Body of pancreas (tissue), 4 donors: ENCODE data around the gene PCNX1. TPM values are rescaled to one million over a fixed set of nuclear protein-coding genes. Genes with fewer than 3 reads are reported as not detected.

Experiments used
- ATAC-seq: fragments of 150-250 bp; one replicate; pipeline ENCODE4 v1.9.1; 2016
- DNase-seq, 4 donors: peaks; one replicate each; pipeline ENCODE4 v3.0.0-alpha.2; 2019
- H3K27ac ChIP-seq, 4 donors: fragments of 200-600 bp; sonication (generic); 1 replicate in 3 of 4; 2 replicates in 1 of 4; pipeline versions ENCODE4 v1.5.1 to v1.6.1; 2016 to 2019; ENCODE audit warnings: mild to moderate bottlenecking in 1 of 4, mixed read lengths in 1 of 4, moderate library complexity in 1 of 4
- H3K27me3 ChIP-seq, 2 donors: fragments of 200-600 bp; sonication (generic); one replicate each; pipeline ENCODE4 v1.6.0; 2016; ENCODE audit warnings: mild to moderate bottlenecking in 1 of 2
- H3K36me3 ChIP-seq, 2 donors: fragments of 200-600 bp; sonication (generic); replicated peaks in 1 of 2; 2 replicates each; pipeline ENCODE4 v1.5.1; 2016; ENCODE audit warnings: low read depth in 2 of 2; ENCODE audit not compliant: insufficient read depth in 1 of 2
- H3K4me1 ChIP-seq: fragments of 200-600 bp; sonication (generic); one replicate; pipeline ENCODE4 v1.6.0; 2016
- H3K4me3 ChIP-seq, 2 donors: fragments of 200-600 bp; sonication (generic); 1 replicate in 1 of 2; 2 replicates in 1 of 2; pipeline ENCODE4 v1.5.1; 2016 to 2019
- H3K9me3 ChIP-seq, 3 donors: fragments of 200-600 bp; sonication (generic); 1 replicate in 2 of 3; 2 replicates in 1 of 3; pipeline ENCODE4 v1.5.1; 2016
- POLR2A ChIP-seq, 3 donors: fragments of 450-650 bp; IDR thresholded peaks; one replicate each; pipeline ENCODE4 v1.6.1; 2016; ENCODE audit warnings: antibody characterized with exemption in 3 of 3, mild to moderate bottlenecking in 2 of 3
- WGBS, 2 donors: methylation state at CpG; one replicate each; pipeline ENCODE4 v1.1.5; 2017; 5-methylcytosine and 5-hydroxymethylcytosine counted together
- intact Hi-C: fragments of 100-400 bp; cut with DNase I; formaldehyde crosslinking; loops from one replicate; pipeline ENCODE4 v1.15.1; 2023
- total RNA-seq, 2 donors: library from RNA; depleted of rRNA; stranded (reverse); fragments of >200 nt; gene quantifications; one replicate each; pipeline ENCODE4 v1.1.0, GENCODE V29; 2016
- TF ChIP-seq, protein P1 (sequence below), 7 experiments: fragments of 450-650 bp in 4 of 7; fragments of 200-600 bp in 3 of 7; sonication (generic) in 3 of 7; IDR thresholded peaks; one replicate each; pipeline ENCODE4 v1.5.1; 2016 to 2019; ENCODE audit warnings: antibody characterized with exemption in 7 of 7

Gene PCNX1
- total RNA-seq, 2 donors from 2014 or later: 25.4 to 94.3 TPM

DNA sequence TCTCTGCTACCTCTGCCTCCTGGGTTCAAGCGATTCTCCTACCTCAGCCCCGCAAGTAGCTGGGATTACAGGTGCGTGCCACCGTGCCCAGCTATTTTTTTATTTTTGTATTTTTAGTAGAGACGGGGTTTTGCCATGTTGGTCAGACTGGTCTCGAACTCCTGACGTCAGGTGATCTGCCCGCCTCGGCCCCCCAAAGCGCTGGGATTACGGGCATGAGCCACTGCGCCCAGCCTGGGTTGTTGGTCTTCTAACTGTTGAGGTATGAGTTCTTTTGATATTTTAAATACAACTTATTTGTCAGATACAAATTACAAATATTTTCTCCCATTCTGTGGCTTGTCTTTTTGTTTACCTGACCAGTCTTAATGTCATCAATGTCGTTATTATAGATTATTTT, 95.9 kb downstream of the PCNX1 start:
- Histone ChIP-seq H3K27me3 (no peaks in the 10 kb centered on the region), H3K4me3 (no peak overlapping the region), H3K36me3 (no peaks in the 10 kb centered on the region), H3K4me1 (peaks cover 5% of the 10 kb centered on the region), H3K9me3 (no peaks in the 10 kb centered on the region), H3K27ac (no peak overlapping the region)
- TF ChIP-seq, protein P1, sequence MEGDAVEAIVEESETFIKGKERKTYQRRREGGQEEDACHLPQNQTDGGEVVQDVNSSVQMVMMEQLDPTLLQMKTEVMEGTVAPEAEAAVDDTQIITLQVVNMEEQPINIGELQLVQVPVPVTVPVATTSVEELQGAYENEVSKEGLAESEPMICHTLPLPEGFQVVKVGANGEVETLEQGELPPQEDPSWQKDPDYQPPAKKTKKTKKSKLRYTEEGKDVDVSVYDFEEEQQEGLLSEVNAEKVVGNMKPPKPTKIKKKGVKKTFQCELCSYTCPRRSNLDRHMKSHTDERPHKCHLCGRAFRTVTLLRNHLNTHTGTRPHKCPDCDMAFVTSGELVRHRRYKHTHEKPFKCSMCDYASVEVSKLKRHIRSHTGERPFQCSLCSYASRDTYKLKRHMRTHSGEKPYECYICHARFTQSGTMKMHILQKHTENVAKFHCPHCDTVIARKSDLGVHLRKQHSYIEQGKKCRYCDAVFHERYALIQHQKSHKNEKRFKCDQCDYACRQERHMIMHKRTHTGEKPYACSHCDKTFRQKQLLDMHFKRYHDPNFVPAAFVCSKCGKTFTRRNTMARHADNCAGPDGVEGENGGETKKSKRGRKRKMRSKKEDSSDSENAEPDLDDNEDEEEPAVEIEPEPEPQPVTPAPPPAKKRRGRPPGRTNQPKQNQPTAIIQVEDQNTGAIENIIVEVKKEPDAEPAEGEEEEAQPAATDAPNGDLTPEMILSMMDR (IDR thresholded peaks at IDR 0.05): no peak
- no peak for TF ChIP-seq POLR2A (IDR thresholded peaks at IDR 0.05)
- 85 to 94% methylated on average over 12 to 13 of the region's 13 CpGs for WGBS, 2 donors
- DNase-seq: no peak
- intact Hi-C loops: no loop called here
- no peak for ATAC-seq

DNA sequence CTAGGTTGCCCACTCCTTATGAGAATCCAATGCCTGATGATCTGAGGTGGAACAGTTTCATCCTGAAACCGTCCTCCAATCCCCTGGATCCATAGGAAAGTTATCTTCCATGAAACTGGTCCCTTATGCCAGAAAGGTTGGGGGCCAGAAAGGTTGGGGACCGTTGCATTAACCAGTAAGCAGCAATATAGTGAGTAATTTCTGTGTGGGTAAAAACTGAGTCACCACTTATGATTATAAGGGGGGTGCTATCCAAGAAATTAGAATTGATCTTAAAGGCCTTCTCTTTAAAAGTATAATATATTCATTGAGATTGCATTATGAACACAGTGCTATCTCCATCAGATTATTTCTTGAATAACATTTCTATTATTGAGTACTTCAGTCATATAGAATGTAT, 97.2 kb downstream of the PCNX1 start:
- WGBS, 2 donors: 94 to 100% methylated on average over 2 of the region's 2 CpGs
- no peak overlapping the region for H3K27ac ChIP-seq
- no peaks in the 10 kb centered on the region for H3K36me3 ChIP-seq
- intact Hi-C loops: no loop called here
- no peaks in the 10 kb centered on the region for H3K9me3 ChIP-seq
- DNase-seq (no peak), ATAC-seq (no peak)
- peaks cover 5% of the 10 kb centered on the region for H3K4me1 ChIP-seq
- no peak overlapping the region for H3K4me3 ChIP-seq
- no peaks in the 10 kb centered on the region for H3K27me3 ChIP-seq
- TF ChIP-seq, protein P1 (IDR thresholded peaks at IDR 0.05): no peak
- TF ChIP-seq POLR2A (IDR thresholded peaks at IDR 0.05): no peak

DNA sequence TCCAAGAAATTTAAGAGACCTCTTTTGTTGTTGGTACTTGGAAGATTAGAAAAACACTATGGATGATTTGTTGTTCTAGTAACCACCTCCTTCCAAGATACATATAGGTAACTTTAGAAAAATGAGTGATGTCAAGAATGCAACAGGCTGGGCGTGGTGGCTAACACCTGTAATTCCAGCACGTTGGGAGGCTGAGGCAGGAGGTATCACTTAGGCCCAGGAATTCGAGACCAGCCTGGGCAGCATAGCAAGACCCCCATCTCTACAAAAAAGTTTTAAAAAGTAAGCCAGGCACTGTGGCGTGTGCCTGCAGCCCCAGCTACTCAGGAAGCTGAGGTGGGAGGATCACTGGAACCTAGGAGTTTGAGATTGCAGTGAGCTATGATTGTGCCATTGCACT, 97.8 kb downstream of the PCNX1 start:
- intact Hi-C loops: no loop called here
- Histone ChIP-seq H3K27ac (no peak overlapping the region), H3K4me1 (peaks cover 5% of the 10 kb centered on the region), H3K9me3 (no peaks in the 10 kb centered on the region), H3K36me3 (no peaks in the 10 kb centered on the region), H3K27me3 (no peaks in the 10 kb centered on the region), H3K4me3 (no peak overlapping the region)
- TF ChIP-seq, protein P1 (IDR thresholded peaks at IDR 0.05): no peak
- no peak for TF ChIP-seq POLR2A (IDR thresholded peaks at IDR 0.05)
- 97 to 98% methylated on average over 4 of the region's 4 CpGs for WGBS, 2 donors
- ATAC-seq: no peak
- no peak for DNase-seq

DNA sequence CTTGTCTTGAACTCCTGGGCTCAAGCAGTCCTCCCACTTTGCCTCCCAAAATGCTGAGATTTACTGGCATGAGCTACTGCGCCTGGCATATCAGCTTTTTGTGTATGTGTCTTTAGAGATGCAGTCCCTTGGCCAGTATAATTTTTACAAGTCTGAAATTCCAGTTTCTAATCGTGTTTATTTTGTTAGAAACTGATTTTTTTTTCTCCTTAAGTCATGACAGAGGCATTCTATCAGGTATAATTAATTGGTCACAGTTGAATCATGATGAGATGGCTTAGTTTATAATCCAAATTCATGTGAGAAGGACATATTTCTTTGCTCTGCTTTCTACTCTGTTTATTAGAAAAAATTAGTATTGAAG, 98.9 kb downstream of the PCNX1 start:
- WGBS, 2 donors: 55 to 64% methylated on average over 2 of the region's 2 CpGs
- ATAC-seq (no peak), DNase-seq (no peak)
- no peaks in the 10 kb centered on the region for H3K9me3 ChIP-seq
- intact Hi-C loops: no loop called here
- H3K4me3 ChIP-seq: no peak overlapping the region
- H3K27me3 ChIP-seq: no peaks in the 10 kb centered on the region
- H3K4me1 ChIP-seq: peaks cover 5% of the 10 kb centered on the region
- TF ChIP-seq, protein P1 (IDR thresholded peaks at IDR 0.05): no peak
- TF ChIP-seq POLR2A (IDR thresholded peaks at IDR 0.05): no peak
- no peaks in the 10 kb centered on the region for H3K36me3 ChIP-seq
- H3K27ac ChIP-seq: no peak overlapping the region

DNA sequence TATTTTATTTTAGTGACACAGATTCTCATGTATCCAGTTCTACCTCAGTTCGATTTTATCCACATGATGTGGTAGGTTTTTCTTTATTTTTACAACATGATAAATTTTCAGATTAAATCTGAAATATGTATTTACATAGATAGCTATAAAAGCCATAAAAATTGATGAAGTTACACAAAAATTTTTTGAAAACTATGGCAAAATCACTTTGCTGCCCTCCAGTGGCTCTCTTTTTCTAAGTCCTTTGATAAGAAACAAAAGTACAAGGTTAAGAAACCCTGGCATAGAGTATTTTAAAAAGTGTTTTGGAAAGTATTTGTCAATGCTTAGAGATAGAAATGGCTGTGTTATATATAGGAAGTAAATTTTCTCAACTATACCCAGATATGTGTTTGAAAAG, 104.2 kb downstream of the PCNX1 start:
- WGBS, 2 donors: 78 to 92% methylated on average over 1 of the region's 1 CpG
- Histone ChIP-seq H3K4me1 (no peaks in the 10 kb centered on the region), H3K4me3 (no peak overlapping the region), H3K36me3 (no peaks in the 10 kb centered on the region), H3K27me3 (no peaks in the 10 kb centered on the region), H3K27ac (no peak overlapping the region), H3K9me3 (no peaks in the 10 kb centered on the region)
- intact Hi-C loops: no loop called here
- ATAC-seq: no peak
- DNase-seq: no peak
- TF ChIP-seq POLR2A (IDR thresholded peaks at IDR 0.05): no peak
- TF ChIP-seq, protein P1 (IDR thresholded peaks at IDR 0.05): no peak
